GM19455 (cell line): ENCODE data around the gene YEATS2.
"Not testable (repeated sequence)": the region's sequence is repeated elsewhere in the genome, so short reads cannot be mapped to it uniquely, and the experiment has no call there.

Experiments
- ATAC-seq: cut with Tn5 transposase; IDR thresholded peaks from one replicate; pipeline ENCODE4 v1.9.1; 2021; ENCODE audit not compliant: unreplicated experiment

Gene YEATS2

DNA sequence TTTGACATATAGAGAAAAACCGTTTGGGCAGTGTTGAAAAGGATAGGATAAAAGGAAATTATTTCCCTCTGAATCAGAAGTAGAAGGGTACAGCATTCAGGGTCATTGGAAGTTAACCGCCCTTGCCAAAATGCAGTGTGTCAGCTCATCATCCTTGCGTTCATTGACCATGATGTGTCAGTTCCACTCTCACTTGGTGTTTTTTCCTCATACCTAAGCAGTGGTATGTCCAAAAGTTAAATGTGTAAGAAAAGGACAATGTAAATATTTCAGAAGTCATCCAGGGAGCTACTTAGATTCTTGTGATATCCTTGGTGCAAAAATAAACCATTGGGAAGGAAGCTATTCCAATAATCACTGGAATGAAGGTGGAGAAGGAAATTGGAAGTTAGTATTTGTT is 77.0 kb downstream of the YEATS2 start:
- no peak for ATAC-seq

DNA sequence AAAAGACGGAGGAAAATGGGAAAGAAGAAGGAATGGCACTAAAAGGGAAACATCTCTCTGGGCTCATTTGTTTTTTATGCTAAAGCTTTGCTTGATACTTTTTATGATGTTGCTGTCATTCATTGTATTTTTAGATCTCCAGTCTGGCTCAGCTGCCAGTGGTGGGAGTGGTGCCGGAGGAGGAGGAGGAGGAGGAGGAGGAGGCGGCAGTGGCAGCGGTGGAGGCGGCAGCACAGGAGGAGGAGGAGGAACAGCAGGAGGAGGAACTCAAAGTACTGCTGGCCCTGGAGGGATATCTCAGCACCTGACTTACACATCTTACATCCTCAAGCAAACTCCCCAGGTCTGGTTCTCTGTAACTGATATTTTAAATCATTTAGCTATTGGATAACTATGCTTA is 78.2 kb downstream of the YEATS2 start:
- no peak for ATAC-seq

DNA sequence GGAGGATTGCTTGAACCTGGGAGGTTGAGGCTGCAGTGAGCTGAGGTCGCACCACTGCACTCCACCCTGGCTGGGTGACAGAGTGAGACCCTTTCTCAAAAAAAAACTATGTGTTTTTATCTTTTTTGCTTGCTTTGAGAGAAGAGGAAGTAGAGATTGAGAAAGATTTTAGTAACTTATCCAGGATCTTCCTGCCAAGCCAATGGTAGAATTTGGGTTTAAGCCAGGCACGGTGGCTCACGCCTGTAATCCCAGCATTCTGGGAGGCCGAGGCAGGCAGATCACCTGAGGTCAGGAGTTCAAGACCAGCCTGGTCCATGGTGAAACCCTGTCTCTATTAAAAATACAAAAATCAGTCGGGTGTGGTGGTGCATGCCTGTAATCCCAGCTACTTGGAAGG is 78.9 kb downstream of the YEATS2 start:
- not testable (repeated sequence) for ATAC-seq

DNA sequence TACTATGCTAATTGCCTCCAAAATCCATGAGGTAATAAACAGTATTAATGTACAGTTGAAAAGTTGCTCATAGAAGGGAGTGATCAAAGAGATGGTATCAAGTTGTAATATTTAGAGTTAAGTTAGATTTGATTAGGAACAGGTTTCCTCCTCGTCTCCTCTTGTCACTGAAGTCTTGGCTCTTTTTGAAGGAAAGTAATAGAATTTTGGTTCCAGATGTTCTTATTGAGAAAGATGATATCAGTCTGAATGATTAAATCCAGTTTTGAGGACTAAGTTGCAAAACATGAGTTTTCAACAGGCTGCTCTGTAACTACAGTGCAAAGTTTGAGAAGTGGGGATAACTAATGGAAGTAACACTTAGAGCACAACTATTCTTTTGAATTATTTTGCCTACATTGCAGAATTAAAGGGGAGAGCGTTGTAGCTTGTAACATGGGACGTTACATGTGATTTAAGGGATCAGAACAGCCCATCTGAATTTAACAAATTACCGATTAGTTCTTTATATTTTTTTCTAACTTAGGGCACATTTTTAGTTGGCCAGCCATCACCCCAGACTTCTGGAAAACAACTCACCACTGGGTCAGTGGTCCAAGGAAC is 79.5 kb downstream of the YEATS2 start:
- no peak for ATAC-seq

DNA sequence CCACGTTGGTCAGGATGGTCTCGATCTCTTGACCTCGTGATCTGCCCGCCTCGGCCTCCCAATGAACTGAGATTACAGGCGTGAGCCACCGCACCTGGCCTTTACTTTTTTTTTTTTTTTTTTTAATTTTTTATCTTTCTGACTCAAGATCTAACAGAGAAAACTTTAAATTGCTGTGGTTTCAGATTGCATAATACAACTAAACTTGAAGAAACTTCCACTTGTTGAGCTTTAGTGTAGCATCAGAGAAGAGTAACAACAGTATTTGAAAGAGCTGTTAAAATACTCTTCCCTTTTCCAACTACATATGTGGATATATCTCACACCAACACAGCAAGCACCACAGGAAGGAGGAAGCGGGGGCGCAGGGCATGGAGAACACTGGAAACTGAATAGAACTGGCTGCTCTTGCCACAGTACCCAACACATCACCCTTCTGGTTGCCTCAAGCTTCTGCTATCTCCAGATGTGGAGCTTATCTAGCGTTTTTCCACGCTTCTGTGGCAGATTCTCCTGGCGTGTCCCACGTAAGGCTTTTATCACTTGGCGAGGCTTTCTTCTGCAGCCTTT is 82.4 kb downstream of the YEATS2 start:
- no peak for ATAC-seq

DNA sequence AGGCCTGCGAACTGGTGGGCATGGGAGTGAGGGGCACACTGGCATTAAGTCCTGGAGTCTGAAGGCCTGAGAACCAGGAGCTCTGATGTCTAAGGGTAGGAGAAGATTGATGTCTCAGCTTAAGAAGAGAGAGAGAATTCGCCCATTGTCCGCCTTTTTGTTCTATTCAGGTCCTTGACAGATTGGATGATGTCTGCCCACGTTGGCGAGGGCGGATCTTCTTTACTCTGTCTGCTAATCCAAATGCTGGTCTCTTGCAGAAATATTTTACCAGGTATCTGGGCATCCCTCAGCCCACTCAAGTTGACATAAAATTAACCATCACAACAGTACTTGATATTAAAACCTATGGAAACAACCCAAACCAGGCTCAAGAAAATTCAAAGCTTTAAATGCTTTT is 83.6 kb downstream of the YEATS2 start:
- ATAC-seq: no peak

DNA sequence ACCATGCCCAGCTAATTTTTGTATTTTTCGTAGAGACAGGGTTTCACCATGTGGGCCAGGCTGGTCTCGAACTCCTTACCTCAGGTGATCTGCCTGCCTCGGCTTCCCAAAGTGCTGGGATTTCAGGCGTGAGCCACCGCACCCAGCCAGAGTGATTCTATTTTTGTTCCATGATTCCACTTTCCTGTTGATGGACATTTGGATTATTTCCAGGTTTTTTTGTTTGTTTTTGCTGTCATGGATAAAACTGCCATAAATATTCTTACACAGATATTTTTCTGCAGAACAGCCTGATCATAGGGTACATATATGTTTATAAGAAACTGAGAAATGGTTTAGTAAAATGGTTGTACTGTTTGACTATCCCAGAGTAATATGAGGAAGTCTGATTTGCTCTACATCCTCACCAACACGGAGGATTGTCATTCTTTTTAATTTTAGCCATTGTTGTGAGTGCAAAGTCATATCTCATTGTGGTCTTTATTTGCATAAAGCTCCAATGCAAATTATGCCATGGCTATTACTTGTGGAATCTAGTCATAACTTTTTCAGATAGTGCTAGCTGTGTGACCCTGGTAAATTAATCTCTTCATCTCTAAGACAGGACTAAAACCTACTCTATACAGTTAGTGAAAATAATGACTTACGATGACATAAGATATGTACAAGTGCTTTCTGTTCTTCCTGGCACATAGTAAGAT is 85.1 kb downstream of the YEATS2 start:
- ATAC-seq: no peak

DNA sequence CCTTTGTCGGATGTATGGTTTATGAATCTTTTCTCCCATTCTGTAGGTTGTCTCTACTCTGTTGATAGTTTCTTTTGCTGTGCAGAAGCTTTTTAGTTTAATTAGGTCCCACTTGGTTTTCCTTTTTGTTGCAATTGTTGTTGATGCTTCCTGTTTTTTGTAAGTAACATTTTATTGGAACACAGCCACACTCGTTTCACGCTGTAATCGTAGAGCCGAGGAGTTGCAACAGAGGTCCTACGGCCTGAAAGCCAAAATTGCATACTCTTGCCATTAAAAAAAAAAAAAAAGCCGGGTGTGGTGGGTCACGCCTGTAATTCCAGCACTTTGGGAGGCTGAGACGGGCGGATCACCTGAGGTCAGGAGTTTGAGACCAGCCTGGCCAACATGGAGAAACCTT is 86.9 kb downstream of the YEATS2 start:
- ATAC-seq: not testable (repeated sequence)

DNA sequence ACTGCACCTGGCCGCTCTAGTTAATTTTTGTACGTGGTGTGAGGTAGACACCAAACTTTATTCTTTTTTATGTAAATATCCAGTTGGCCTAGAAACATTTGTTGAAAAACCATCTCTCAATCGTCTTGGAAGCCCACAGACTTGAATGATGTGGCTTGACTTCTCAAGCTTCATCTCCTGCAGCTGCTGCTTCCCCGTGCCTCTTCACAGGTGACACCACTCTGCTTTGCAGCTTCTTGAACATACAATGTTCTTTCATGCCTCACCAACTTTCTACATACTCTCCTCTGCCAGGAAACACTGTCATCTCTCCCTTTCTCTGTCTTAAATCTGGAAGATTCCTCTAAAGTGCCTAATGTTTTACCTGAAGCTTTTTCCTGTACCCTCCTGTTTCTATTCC is 92.2 kb downstream of the YEATS2 start:
- ATAC-seq: no peak

DNA sequence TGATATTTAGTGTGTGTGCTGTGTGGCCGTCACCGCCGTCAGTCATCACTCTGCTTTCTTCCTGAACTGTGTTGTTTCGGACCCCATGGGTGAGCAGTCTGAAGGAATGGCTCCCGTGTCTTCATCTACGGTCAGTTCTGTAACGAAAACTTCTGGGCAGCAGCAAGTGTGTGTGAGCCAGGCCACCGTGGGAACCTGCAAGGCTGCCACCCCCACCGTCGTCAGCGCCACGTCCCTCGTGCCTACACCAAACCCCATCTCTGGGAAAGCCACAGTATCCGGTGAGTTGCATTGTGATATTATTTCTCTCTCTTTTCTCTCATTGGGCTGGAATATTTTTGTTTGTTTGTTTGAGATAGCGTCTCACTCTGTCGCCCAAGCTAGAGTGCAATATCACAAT is 93.1 kb downstream of the YEATS2 start:
- ATAC-seq: no peak

DNA sequence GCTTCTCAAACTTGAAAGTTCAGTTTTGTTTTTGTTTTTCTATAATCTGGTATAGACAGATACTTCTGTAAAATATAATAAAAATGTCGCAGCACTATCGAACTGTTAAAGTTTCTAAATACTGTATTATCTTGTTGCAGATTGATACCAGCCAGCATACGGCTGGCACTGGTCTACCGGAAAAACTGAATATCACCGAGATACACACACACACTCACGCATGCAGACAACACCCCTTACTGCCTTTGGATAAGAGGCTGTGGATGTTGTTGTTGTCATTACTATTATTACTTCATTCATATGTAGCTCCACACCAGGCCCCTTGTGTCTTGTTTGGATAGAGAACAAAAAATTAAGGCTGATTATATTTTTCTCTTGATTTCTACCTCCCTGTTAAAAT is 95.4 kb downstream of the YEATS2 start:
- no peak for ATAC-seq

DNA sequence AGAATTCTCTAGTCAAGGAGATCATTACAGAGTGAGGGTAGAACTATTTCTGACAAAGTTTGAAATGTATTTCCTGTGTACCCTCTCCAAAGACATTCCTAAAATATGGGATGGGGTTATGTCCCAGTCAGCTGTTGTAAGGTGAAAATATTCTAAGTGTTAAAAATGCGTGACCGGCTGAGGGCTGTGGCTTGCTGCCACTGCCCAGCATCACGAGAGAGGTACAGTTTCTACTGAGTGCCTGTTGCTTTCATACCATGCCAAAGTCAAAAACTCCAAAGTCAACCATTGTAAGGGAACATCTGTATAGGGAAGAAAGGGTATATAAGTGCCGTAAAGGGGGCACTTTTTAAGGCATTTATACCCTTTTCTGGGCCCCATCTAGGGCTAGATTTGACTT is 96.9 kb downstream of the YEATS2 start:
- ATAC-seq: no peak

DNA sequence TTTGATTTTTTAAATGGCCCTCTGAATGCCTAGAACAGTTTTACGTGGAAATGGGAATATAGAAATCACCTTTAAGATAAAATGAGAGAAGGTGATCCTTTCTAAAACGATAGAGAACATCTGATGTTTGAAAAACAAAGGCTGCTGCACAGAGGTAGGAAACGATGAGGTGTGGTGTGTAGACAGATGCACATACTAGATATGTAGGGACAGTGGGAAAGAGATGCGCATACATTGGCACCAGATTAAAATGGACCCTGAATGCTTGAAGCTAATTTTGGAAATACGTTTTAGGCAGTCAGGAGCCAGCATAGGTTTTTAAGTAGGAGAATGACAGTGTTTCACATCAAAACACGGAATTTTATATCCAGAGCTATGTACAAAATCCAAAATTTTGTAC is 98.8 kb downstream of the YEATS2 start:
- no peak for ATAC-seq

DNA sequence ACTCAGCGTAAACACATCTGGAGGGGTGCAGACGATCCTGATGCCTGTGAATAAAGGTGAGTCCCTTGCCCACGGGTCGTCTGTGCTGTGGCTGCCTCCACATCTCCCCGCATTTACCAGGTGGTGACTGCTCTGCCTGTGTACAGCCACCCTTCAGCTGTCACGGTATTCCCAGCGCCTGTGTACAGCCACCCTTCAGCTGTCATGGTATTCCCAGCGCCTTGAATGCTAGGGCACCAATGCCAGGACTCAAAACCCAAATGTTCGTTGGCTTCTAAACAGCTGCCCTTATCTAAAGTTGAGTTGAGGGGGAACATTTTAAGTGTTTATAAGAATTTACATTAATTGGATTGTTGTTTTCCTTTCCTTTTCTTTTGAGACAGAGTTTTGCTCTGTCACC is 100.4 kb downstream of the YEATS2 start:
- ATAC-seq: no peak

DNA sequence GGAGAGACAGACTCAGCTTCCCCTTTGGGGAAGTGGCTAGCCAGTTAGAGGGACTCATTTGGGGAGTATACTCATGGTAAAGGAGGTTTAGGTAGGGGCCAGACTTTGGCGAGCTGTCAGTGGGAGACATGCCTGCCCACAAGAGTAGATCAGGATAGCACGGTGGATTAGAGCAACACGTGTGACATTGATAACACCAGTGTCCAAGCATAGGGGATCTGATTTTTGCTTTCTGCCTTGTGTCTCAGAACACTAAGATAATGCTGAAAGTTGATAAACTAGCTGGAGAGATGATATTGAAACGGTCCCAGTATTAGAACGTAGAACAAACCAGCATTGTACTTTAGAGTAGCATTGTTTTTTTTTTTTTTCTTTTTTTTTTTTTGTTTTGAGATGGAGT is 101.9 kb downstream of the YEATS2 start:
- ATAC-seq: no peak

DNA sequence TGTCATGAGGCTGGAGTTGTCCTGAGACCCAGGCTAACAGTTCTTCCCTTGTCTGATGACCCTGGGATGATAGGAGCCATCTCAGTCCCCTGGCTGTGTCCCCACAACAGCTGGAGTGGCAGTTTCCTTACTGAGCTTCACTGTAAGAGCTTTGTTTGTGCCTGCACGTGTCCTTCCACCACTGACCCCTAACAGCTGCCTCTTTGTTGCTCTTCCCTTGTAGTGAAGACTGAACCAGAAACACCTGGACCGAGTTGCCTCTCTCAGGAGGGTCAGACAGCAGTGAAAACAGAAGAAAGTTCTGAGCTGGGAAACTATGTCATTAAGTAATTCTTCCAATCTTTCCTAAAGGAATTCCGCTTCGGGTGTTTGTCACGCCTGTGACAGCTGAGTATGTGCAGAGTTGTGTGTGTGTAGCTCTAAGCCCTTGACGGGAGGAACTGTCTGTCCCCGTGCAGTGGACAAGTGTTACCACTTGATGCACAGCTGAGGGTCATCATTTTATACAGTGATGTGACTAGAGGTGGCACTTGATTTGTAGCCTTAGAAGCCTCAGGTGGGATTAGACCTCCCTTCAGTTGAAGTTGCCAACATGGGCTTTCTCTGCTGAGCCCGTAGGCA is 102.8 kb downstream of the YEATS2 start:
- ATAC-seq: no peak

DNA sequence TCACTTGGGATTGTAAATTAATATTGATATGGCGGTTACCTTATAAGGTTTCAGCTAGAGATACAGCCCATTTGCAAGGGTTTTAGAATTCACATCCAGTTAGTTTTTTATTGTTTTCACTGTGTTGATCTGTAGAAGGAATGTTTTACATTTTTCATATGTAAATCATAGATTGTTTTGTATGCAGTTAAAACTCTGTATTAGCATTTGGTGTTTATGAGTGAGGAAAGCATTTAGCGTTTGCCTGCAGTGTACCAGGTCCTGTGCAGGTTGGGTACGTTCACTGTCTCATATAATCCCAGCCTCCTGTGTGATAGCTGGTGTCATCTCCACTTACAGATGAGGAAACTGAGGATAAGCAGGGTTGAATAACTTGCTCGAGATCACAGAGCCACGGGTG is 104.0 kb downstream of the YEATS2 start:
- ATAC-seq: no peak

DNA sequence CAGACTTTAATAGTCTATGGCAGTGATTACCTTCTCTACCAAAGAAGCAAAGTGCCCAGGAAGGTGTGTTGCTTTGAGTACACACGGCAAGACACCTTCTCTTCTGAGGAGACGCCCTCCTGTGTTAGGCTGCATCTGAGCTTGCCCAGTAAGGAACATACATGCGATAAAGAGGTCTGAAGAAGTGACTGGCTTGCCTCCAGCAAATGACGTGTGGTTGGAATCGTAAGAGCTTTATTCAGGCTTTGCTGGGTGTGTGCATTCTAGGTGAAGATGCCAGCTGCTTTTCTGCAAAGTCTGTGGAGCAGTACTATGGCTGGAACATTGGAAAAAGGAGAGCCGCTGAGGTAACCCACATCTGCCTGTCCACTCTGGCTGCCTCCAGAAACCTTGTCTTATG is 105.4 kb downstream of the YEATS2 start:
- no peak for ATAC-seq

DNA sequence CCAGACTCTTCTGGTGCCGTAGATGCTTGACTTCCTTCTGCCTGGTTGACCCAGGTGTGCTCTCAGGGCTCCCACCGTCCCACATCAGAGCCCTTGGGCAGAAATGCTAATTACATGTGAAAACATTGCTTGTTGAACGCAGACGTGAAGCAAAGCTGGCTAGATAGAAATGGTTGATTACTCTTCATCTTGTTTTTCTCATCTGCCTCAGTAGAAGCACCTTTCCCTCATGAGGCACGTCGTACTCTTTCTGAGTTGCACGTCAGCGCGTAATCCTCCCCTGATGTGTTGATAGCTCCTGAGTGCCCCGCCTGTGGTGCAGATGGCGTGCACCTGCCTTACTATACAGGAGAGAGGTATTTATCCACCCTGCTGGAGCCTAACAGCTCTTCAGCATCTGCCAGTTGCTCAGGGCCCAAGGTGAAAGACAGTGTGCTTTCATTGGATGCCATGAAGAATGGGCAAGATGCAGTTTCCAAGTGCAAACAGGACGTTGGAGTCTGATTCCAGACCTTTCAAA is 109.7 kb downstream of the YEATS2 start:
- ATAC-seq: no peak

DNA sequence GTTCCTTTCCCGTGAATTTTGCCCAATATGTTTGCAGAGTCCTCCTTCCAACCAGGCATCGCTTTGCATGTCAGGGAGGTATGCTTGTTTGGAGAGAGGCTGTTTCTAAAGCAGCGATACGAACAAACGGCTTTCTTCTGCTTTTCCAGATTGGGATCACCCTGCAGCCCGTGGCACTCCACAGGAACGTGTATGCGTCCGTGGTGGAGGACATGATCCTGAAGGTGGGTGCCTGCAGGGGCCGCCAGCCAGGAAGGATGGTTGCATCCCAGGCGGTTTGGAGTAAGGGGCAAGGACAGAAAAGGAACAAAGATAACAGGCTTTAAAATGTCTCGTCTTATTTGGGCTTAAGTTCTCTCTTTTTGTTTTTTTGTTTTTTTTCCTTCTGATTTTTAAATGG is 110.3 kb downstream of the YEATS2 start:
- no peak for ATAC-seq

DNA sequence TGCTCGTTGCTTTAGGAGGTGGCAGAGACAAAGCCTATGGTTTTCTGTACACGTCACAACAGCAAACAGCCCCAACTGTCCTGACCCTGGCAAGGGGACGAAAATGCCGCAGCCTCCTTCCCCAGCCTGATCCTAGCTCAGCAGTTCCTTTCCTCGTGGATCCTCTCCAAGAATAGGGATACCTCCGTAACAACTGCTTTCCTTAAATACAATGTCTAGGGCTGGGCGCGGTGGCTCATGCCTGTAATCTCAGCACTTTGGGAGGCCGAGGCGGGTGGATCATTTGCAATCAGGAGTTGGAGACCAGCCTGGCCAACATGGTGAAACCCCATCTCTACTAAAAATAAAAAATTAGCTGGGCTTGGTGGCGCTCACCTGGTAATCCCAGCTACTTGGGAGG is 110.8 kb downstream of the YEATS2 start:
- ATAC-seq: no peak

DNA sequence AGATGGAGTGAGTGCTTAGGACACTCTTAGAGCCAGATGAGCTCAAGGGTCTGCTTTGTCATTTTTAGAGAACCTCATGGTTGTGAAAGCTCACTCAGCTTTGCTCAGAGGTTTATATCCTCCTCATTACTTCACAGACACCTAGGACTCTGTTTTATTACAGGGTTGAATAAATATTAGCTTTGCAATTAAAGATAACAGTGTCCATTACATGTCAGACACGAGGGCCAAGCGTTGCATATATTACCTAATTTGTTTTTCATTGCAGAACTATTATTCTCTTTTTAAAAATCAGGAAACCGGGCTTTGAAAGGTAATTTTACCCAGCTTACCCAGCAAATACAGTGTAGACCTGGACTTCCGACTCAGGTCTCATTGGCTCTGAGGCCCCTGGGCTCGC is 111.7 kb downstream of the YEATS2 start:
- ATAC-seq: no peak
